GM12878 (cell line): ENCODE measurements around the gene PRKAG2. TPM values are rescaled to one million over a fixed set of nuclear protein-coding genes. Genes with fewer than 3 reads are reported as not detected.
A peak's percentile ranks its signal among the peaks of the same experiment; 100 is the strongest.

Experiments used
- ATAC-seq: fragments of 200-7000 bp; cut with Tn5 transposase; 3 replicates; pipeline ENCODE4 v1.9.1; 2020; ENCODE audit warnings: mild to moderate bottlenecking, moderate library complexity
- BruUV-seq: library from RNA; stranded (reverse); fragments of 400-500 nt; replicated peaks from 2 replicates; lab custom pipeline; 2021; lab: Mats Ljungman, UMichigan
- CTCF ChIA-PET: fragments of 300-600 bp; sonication (Branson Sonifier 250); formaldehyde crosslinking; extraction: SDS; loops from one replicate; lab custom pipeline; 2021; ENCODE audit warnings: inconsistent platforms; lab: Yijun Ruan, JAX
- POLR2A ChIA-PET: fragments of 350-600 bp; formaldehyde crosslinking; extraction: SDS; loops from one replicate; lab custom pipeline; 2021; ENCODE audit warnings: inconsistent platforms; lab: Charles Lee
- RAD21 ChIA-PET: fragments of 300-600 bp; sonication (Branson Sonifier 250); formaldehyde crosslinking; loops from one replicate; lab custom pipeline; 2023; ENCODE audit warnings: antibody characterized with exemption; ENCODE audit not compliant: unreplicated experiment; lab: Charles Lee
- SMC1A ChIA-PET: fragments of 300-600 bp; sonication (Branson Sonifier 250); formaldehyde crosslinking; loops from one replicate; lab custom pipeline; 2023; ENCODE audit not compliant: unreplicated experiment, uncharacterized antibody; lab: Charles Lee
- DNase-seq: peaks from one replicate; pipeline ENCODE4 v3.0.0-alpha.2; 2011; ENCODE audit warnings: low read depth, low spot score
- FAIRE-seq: peaks from 3 replicates; lab custom pipeline; 2011; peaks lifted over from hg19 to GRCh38; lab: Jason Lieb, UNC
- H2AFZ ChIP-seq: 2 replicates; pipeline ENCODE4 v1.6.0; 2011; ENCODE audit warnings: low read depth, low read length, control low read depth; ENCODE audit not compliant: control insufficient read depth
- H3K27ac ChIP-seq: 2 replicates; pipeline ENCODE4 v1.5.1; 2011; ENCODE audit warnings: control low read depth; ENCODE audit not compliant: control insufficient read depth, insufficient read depth
- H3K27me3 ChIP-seq, 2 experiments: replicated peaks in 1 of 2; 2 replicates each; pipeline versions ENCODE4 v1.6.0 to v1.6.1; 2011; ENCODE audit warnings: low read length in 1 of 2; ENCODE audit not compliant: control insufficient read depth in 2 of 2, insufficient read depth in 2 of 2
- H3K36me3 ChIP-seq, 2 experiments: 2 replicates each; pipeline ENCODE4 v1.5.1; 2011; ENCODE audit warnings: low read length in 1 of 2; ENCODE audit not compliant: control insufficient read depth in 2 of 2, insufficient read depth in 2 of 2
- H3K4me1 ChIP-seq: 2 replicates; pipeline ENCODE4 v1.6.1; 2011; ENCODE audit warnings: mild to moderate bottlenecking, low read length, moderate library complexity, mixed read lengths; ENCODE audit not compliant: control insufficient read depth, insufficient read depth
- H3K4me2 ChIP-seq: 2 replicates; pipeline ENCODE4 v1.6.0; 2011; ENCODE audit warnings: control low read depth; ENCODE audit not compliant: control insufficient read depth, insufficient read depth
- H3K4me3 ChIP-seq: fragments of 200-600 bp; sonication (generic); 2 replicates; pipeline ENCODE4 v1.5.1; 2016
- H3K79me2 ChIP-seq: 2 replicates; pipeline ENCODE4 v1.6.0; 2011; ENCODE audit warnings: low read length; ENCODE audit not compliant: control insufficient read depth, insufficient read depth
- H3K9ac ChIP-seq: 2 replicates; pipeline ENCODE4 v1.8.0; 2011; ENCODE audit warnings: low read length, control low read depth, mixed read lengths; ENCODE audit not compliant: control insufficient read depth, insufficient read depth
- H3K9me3 ChIP-seq: replicated peaks from 3 replicates; pipeline ENCODE4 v1.5.1; 2011; ENCODE audit warnings: mild to moderate bottlenecking, low read length; ENCODE audit not compliant: control insufficient read depth, insufficient read depth
- H4K20me1 ChIP-seq: 2 replicates; pipeline ENCODE4 v1.6.0; 2011; ENCODE audit not compliant: control insufficient read depth, insufficient read depth
- EP300 ChIP-seq, 2 experiments: fragments of 150-350 bp in 1 of 2; IDR thresholded peaks; 2 replicates each; pipeline ENCODE4 v1.6.1; 2011 to 2012; ENCODE audit warnings: low read depth in 2 of 2, low read length in 2 of 2, borderline replicate concordance in 1 of 2, improper control_type of control experiment in 1 of 2, inconsistent platforms in 1 of 2; ENCODE audit not compliant: control insufficient read depth in 1 of 2
- JUNB ChIP-seq: IDR thresholded peaks from 2 replicates; pipeline ENCODE4 v1.6.1; 2016; ENCODE audit warnings: antibody characterized with exemption, mild to moderate bottlenecking
- KDM1A ChIP-seq: fragments of 200-600 bp; sonication (generic); IDR thresholded peaks from 2 replicates; pipeline ENCODE4 v1.6.1; 2016; ENCODE audit warnings: borderline replicate concordance
- RBBP5 ChIP-seq: fragments of 200-600 bp; sonication (generic); conservative IDR thresholded peaks from 2 replicates; pipeline ENCODE4 v1.6.1; 2016
- SMC3 ChIP-seq: IDR thresholded peaks from 2 replicates; pipeline ENCODE4 v1.6.1; 2011; ENCODE audit warnings: low read length, improper control_type of control experiment, borderline replicate concordance
- WGBS: methylation state at CpG from one replicate; pipeline ENCODE4 v1.1.6; 2016; ENCODE audit warnings: low lambda C conversion rate; ENCODE audit not compliant: insufficient replicate concordance, insufficient coverage; ENCODE audit errors: missing lambda C conversion rate; 5-methylcytosine and 5-hydroxymethylcytosine counted together
- in situ Hi-C: fragments of 300-500 bp; cut with MboI; formaldehyde crosslinking; loops from 9 replicates; pipeline ENCODE4 v1.14.3; 2018; ENCODE audit warnings: mixed read lengths
- intact Hi-C: fragments of 100-400 bp; cut with micrococcal nuclease; formaldehyde crosslinking; loops from one replicate; pipeline ENCODE4 v1.14.2; 2022; ENCODE audit not compliant: unreplicated experiment
- polyA plus RNA-seq, 11 experiments: library from polyadenylated mRNA; depleted of rRNA in 4 of 11; unstranded in 6 of 11; stranded (reverse) in 5 of 11; fragments of >200 nt; fragmentation: Nextera tagmentation in 4 of 11; fragmentation: Illumina TruSeq in 1 of 11; extraction: Ambion mirVana in 4 of 11; extraction: Trizol in 1 of 11; gene quantifications; 1 replicate in 1 of 11; 2 replicates in 10 of 11; pipeline versions ENCODE4 v1.2.1 to v1.2.3, GENCODE V29; 2011 to 2016; ENCODE audit warnings: inconsistent platforms in 2 of 11, missing spikeins in 2 of 11, low read depth in 1 of 11
- total RNA-seq, 4 experiments: library from RNA; depleted of rRNA in 3 of 4; stranded (reverse); fragments of >200 nt in 3 of 4; fragmentation: Illumina TruSeq in 1 of 4; extraction: Trizol in 1 of 4; gene quantifications; 2 replicates each; pipeline versions ENCODE4 v1.2.1 to v1.2.3, GENCODE V29; 2013 to 2021

Gene PRKAG2
- total and polyA plus RNA-seq, 10 of the 15 experiments (the other 5 are each of a cell fraction or from before 2014, with no cell fraction given), result 3.4 to 8.9 (median 6.8) TPM

GRCh38 chr7:151630358-151630757 is 246.6 kb downstream of the PRKAG2 start:
- ATAC-seq, result no peak
- WGBS, result 81% methylated on average over 5 of the region's 5 CpGs
- Histone ChIP-seq H3K9ac (peak overlapping the region; percentile 72; the same call in 1 of the 2 replicates), H3K9me3 (no peaks in the 10 kb centered on the region; the same call in 1 of the 3 replicates), H2AFZ (no peak overlapping the region), H3K79me2 (peaks cover 7% of the 10 kb centered on the region), H3K27me3 (no peaks in the 10 kb centered on the region), H4K20me1 (no peaks in the 10 kb centered on the region), H3K27ac (no peak overlapping the region), H3K4me1 (peaks cover 9% of the 10 kb centered on the region), H3K36me3 (peaks cover 0 to 2% of the 10 kb centered on the region in 2 experiments; a peak in 1 of 4 replicates), H3K4me2 (peak overlapping the region; percentile 45), H3K4me3 (peak overlapping the region; percentile 87)
- POLR2A ChIA-PET, result interaction anchor here (0.6 to 1.0 kb wide), 3 partner anchors 96 to 113 kb away, joined by 3 to 4 read pairs (median 4); partner anchors contain the start of gene RHEB
- intact Hi-C loops (loop anchor here (5.0 kb wide), 4 partner anchors 77 to 263 kb away; no protein-coding TSS in a partner anchor), in situ Hi-C loops (no loop called here)
- no peak for FAIRE-seq
- CTCF ChIA-PET, result interaction anchor here (1.4 to 4.7 kb wide), 7 partner anchors 10 to 315 kb away, joined by 3 to 40 read pairs (median 8); no protein-coding TSS in a partner anchor
- DNase-seq, result no peak
- SMC1A ChIA-PET, result interaction anchor here (0.6 to 2.3 kb wide), 8 partner anchors 8 to 279 kb away, joined by 3 to 15 read pairs (median 3); partner anchors contain the start of gene RHEB
- TF ChIP-seq JUNB (no peak), EP300 (IDR thresholded peaks at IDR 0.05; ENCODE audit: borderline replicate concordance in 1 of 2, control insufficient read depth in 1 of 2, low read depth in 2 of 2, low read length in 2 of 2) (no peak), KDM1A (0 out of 2 replicates have a peak, but pooled peaks have one; percentile 34), RBBP5 (no peak), SMC3 (no peak)
- no TSS peak for BruUV-seq
- RAD21 ChIA-PET, result interaction anchor here (3.0 to 4.9 kb wide), 2 partner anchors 111 to 158 kb away, joined by 29 to 38 read pairs; partner anchors contain the start of gene RHEB
